H1 (cell line): ENCODE measurements around the gene EWSR1. TPM values are rescaled to one million over a fixed set of nuclear protein-coding genes. Genes with fewer than 3 reads are reported as not detected.

Experiments
- CEBPB ChIP-seq: IDR thresholded peaks from 2 replicates; pipeline ENCODE4 v1.6.1; 2012; ENCODE audit warnings: low read depth, low read length
- CHD1 ChIP-seq: IDR thresholded peaks from 2 replicates; pipeline ENCODE4 v1.6.1; 2012; ENCODE audit warnings: low read depth, low read length, improper control_type of control experiment
- CHD7 ChIP-seq: fragments of 300-600 bp; sonication (generic); IDR thresholded peaks from 2 replicates; pipeline ENCODE4 v1.7.1; 2012; ENCODE audit warnings: low read length, moderate library complexity, mild to moderate bottlenecking, inconsistent platforms; ENCODE audit not compliant: insufficient replicate concordance
- E2F6 ChIP-seq: IDR thresholded peaks from 2 replicates; pipeline ENCODE4 v1.6.1; 2012; ENCODE audit warnings: inconsistent platforms
- HDAC2 ChIP-seq, 2 experiments: fragments of 300-600 bp in 1 of 2; sonication (generic) in 1 of 2; IDR thresholded peaks; 2 replicates each; pipeline ENCODE4 v1.6.1; 2011 to 2012; ENCODE audit warnings: low read depth in 2 of 2, low read length in 2 of 2, mild to moderate bottlenecking in 2 of 2, moderate library complexity in 2 of 2, borderline replicate concordance in 1 of 2, inconsistent platforms in 1 of 2
- KDM5A ChIP-seq: fragments of 200-600 bp; IDR thresholded peaks from 2 replicates; pipeline ENCODE4 v1.7.1; 2012; ENCODE audit warnings: mild to moderate bottlenecking, low read length, inconsistent platforms, mixed read lengths
- POLR2A ChIP-seq, 2 experiments: IDR thresholded peaks; 1 replicate in 1 of 2; 2 replicates in 1 of 2; pipeline ENCODE4 v1.6.1; 2011; ENCODE audit warnings: low read depth in 2 of 2, low read length in 2 of 2, mild to moderate bottlenecking in 2 of 2; ENCODE audit errors: control extremely low read depth in 1 of 2
- POLR2AphosphoS5 ChIP-seq: IDR thresholded peaks from 2 replicates; pipeline ENCODE4 v1.6.1; 2011; ENCODE audit warnings: low read depth, low read length
- POU5F1 ChIP-seq: IDR thresholded peaks from 2 replicates; pipeline ENCODE4 v1.6.1; 2011; ENCODE audit warnings: low read depth, mild to moderate bottlenecking, low read length, moderate library complexity
- ZNF274 ChIP-seq: IDR thresholded peaks from 2 replicates; pipeline ENCODE4 v1.7.0; 2012; ENCODE audit warnings: low read length, borderline replicate concordance; ENCODE audit errors: extremely low read depth
- polyA plus RNA-seq, 7 experiments: library from polyadenylated mRNA; depleted of rRNA in 3 of 7; stranded (reverse) in 5 of 7; unstranded in 2 of 7; fragments of >200 nt in 5 of 7; fragments of 200-250 nt in 2 of 7; gene quantifications; 1 replicate in 5 of 7; 2 replicates in 1 of 7; 4 replicates in 1 of 7; pipeline versions ENCODE4 v1.2.1 to v1.2.3, GENCODE V29; 2011 to 2013; ENCODE audit warnings: missing spikeins in 2 of 7, mixed read lengths in 2 of 7
- total RNA-seq: library from RNA; stranded (reverse); fragmentation: NEBNext Ultra II Directional; extraction: Animal tissue kit (Norgen Biotek cat#: 25700); gene quantifications from 2 replicates; pipeline ENCODE4 v1.2.1, GENCODE V29; 2021

EWSR1 gene
- total and polyA plus RNA-seq, 2 of the 8 experiments (the other 6 are each of a cell fraction or from before 2014, with no cell fraction given): 387 to 930 TPM

DNA sequence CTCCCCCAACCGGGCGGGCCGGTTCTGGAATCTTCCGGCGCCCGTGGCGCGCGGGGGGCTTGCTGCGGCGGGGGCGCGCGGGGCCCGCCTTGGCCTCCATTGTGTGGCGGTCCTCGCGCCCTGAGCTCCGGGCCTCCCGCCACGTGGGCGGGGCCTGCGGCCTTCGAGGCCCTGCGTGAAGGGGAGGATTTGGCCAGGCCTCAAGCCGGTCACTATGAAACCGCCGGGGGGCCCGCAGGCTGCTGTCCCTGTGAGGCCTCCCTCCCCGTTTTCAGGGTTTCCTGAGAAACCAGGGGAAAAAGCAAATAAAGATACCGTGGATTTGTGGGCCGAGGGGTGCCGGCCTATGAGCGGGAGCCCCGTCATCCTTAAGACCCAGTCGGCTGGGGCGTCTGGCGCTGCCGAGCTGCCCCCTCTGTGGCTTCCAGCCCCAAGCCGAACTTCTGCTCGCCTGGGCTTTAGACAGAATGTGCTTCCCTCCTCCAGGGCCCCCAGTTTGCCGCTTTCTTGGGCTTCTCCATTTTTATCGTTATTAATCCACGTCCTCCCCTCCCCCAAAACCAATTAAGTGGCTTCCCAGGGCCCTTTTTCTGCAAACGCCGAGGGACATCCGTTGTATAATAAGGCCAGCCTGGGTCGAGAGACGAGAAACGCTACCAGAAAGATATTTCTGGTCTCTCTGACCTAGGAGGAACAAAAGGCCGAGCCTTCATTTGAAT is 602 bp downstream of the EWSR1 start (continued):
- TF ChIP-seq E2F6 (0 out of 2 replicates have a peak, but pooled peaks have one; percentile 53), HDAC2 (IDR thresholded peaks at IDR 0.05; ENCODE audit: borderline replicate concordance in 1 of 2, low read depth in 2 of 2, low read length in 2 of 2) (peak; percentile 55 to 60; a peak in 1 of 4 replicates), POLR2A (IDR thresholded peaks at IDR 0.05; ENCODE audit: control extremely low read depth in 1 of 2, low read depth in 2 of 2, low read length in 2 of 2) (peak; percentile 62 to 72), CEBPB (no peak), KDM5A (no peak), CHD7 (no peak), POU5F1 (no peak), ZNF274 (no peak), POLR2AphosphoS5 (no peak), CHD1 (no peak)
